Measurements from ENCODE around the gene HNRNPLL. TPM values are rescaled to one million over a fixed set of nuclear protein-coding genes. Genes with fewer than 3 reads are reported as not detected.
A peak's percentile ranks its signal among the peaks of the same experiment; 100 is the strongest.

Gene HNRNPLL
- total RNA-seq (2014; rRNA removed; shearing (Covaris generic)) (53.4 and 61.9 TPM in 2 replicates), polyA plus RNA-seq (2016; fragmentation: Nextera tagmentation; extraction: Ambion mirVana) (42.2 and 42.5 TPM in 2 replicates)
- long read RNA-seq, full-length matches to known transcripts: 20 of 27 reads
- long read RNA-seq, partial matches to known transcripts: 4 of 27 reads
- long read RNA-seq, other reads (novel, unspliced or antisense): 3 of 27 reads

GRCh38 chr2:38602732-38603401 is at the start of gene HNRNPLL:
TSS of gene HNRNPLL (minus strand) at chr2:38602928. CDS start at chr2:38602626, 302 bp downstream.
- H2AFZ ChIP-seq: peak within 1 kb of the TSS; percentile 86
- no peaks in the 10 kb centered on the region for H3F3A ChIP-seq (replicated peaks; ENCODE audit: low read depth)
- Mint-ChIP-seq H3K4me3 (peak within 1 kb of the TSS; percentile 97), H3K36me3 (ENCODE audit: low read depth) (no peaks in the 10 kb centered on the region; the same call in 2 of the 3 replicates), H3K9me3 (no peaks in the 10 kb centered on the region), H3K27me3 (ENCODE audit: insufficient read depth, low read depth, poor library complexity) (peaks cover 6% of the 10 kb centered on the region), H3K27ac (peak within 1 kb of the TSS; percentile 96), H3K4me1 (peaks cover 38% of the 10 kb centered on the region)
- H4K20me1 ChIP-seq (replicated peaks; ENCODE audit: insufficient read depth): peaks cover 17% of the 10 kb centered on the region
- no peaks in the 10 kb centered on the region for H3K9me2 ChIP-seq (ENCODE audit: insufficient read depth)
- peak; percentile 98 for DNase-seq (ENCODE audit: low spot score)
- H3K79me2 ChIP-seq (replicated peaks; ENCODE audit: insufficient read depth): peaks cover 41% of the 10 kb centered on the region
- H3K4me2 ChIP-seq: peak within 1 kb of the TSS; percentile 88
- no peaks in the 10 kb centered on the region for H3K27me3 ChIP-seq (ENCODE audit: insufficient read depth)
- ATAC-seq: peak; percentile 86
- H3K27ac ChIP-seq (ENCODE audit: low read depth): peak within 1 kb of the TSS; percentile 94
- TF ChIP-seq NANOG (IDR thresholded peaks at IDR 0.05; ENCODE audit: borderline replicate concordance) (no peak), STAT1 (IDR thresholded peaks at IDR 0.05; ENCODE audit: unreplicated experiment) (no peak), ZNF114 (CRISPR knock-in tag; IDR thresholded peaks at IDR 0.05) (no peak), POLR2AphosphoS5 (IDR thresholded peaks at IDR 0.05; ENCODE audit: low read depth) (peak; percentile 99), EZH2phosphoT487 (IDR thresholded peaks at IDR 0.05; ENCODE audit: unreplicated experiment) (no peak), CREB1 (CRISPR knock-in tag; IDR thresholded peaks at IDR 0.05; ENCODE audit: low read depth) (peak; percentile 57)
- peak within 1 kb of the TSS; percentile 63 for H3K4me3 ChIP-seq
- H3K36me3 ChIP-seq (ENCODE audit: insufficient read depth): no peaks in the 10 kb centered on the region
- H3K4me1 ChIP-seq (ENCODE audit: insufficient read depth): peaks cover 25% of the 10 kb centered on the region

GRCh38 chr2:38650717-38651116 is 48.0 kb upstream of the HNRNPLL start:
- H3K27ac Mint-ChIP-seq: no peak overlapping the region
- no peaks in the 10 kb centered on the region for H3K9me3 Mint-ChIP-seq
- no peak for ATAC-seq
- DNase-seq (ENCODE audit: low spot score): no peak
- no peaks in the 10 kb centered on the region for H3K79me2 ChIP-seq (replicated peaks; ENCODE audit: insufficient read depth)
- no peak overlapping the region for H3K4me2 ChIP-seq
- 0 out of 2 replicates have a peak, but pooled peaks cover 6% of the 10 kb centered on the region for H3K9me2 ChIP-seq (ENCODE audit: insufficient read depth)
- H3K36me3 ChIP-seq (ENCODE audit: insufficient read depth): no peaks in the 10 kb centered on the region
- H3K27me3 ChIP-seq (ENCODE audit: insufficient read depth): no peaks in the 10 kb centered on the region
- peaks cover 3% of the 10 kb centered on the region for H3K27me3 Mint-ChIP-seq (ENCODE audit: insufficient read depth, low read depth, poor library complexity)
- H3K36me3 Mint-ChIP-seq (ENCODE audit: low read depth): no peaks in the 10 kb centered on the region
- H3K27ac ChIP-seq (ENCODE audit: low read depth): no peak overlapping the region
- no peak overlapping the region; the same call in 1 of the 2 replicates for H2AFZ ChIP-seq
- no peaks in the 10 kb centered on the region for H3K4me1 ChIP-seq (ENCODE audit: insufficient read depth)
- H3K4me1 Mint-ChIP-seq: no peaks in the 10 kb centered on the region
- H3F3A ChIP-seq (replicated peaks; ENCODE audit: low read depth): no peaks in the 10 kb centered on the region
- H3K4me3 ChIP-seq: no peak overlapping the region
- no peak overlapping the region for H3K4me3 Mint-ChIP-seq
- H4K20me1 ChIP-seq (replicated peaks; ENCODE audit: insufficient read depth): no peaks in the 10 kb centered on the region
- TF ChIP-seq ETS1 (IDR thresholded peaks at IDR 0.05): no peak
- TF ChIP-seq ZNF114 (CRISPR knock-in tag; IDR thresholded peaks at IDR 0.05): no peak
- TF ChIP-seq ZNF462 (CRISPR knock-in tag; IDR thresholded peaks at IDR 0.05): no peak
- TF ChIP-seq NANOG (IDR thresholded peaks at IDR 0.05; ENCODE audit: borderline replicate concordance): no peak
- TF ChIP-seq REST (IDR thresholded peaks at IDR 0.05; ENCODE audit: unreplicated experiment): no peak
- no peak for TF ChIP-seq EZH2phosphoT487 (IDR thresholded peaks at IDR 0.05; ENCODE audit: unreplicated experiment)
